GM12891 (cell line): Measurements from ENCODE around the gene DIS3L.

Experiments used
- PAX5 ChIP-seq: IDR thresholded peaks from 2 replicates; pipeline ENCODE4 v1.6.1; 2011; ENCODE audit warnings: low read length, moderate library complexity, mild to moderate bottlenecking; ENCODE audit not compliant: insufficient read depth, severe bottlenecking
- POLR2A ChIP-seq: IDR thresholded peaks from 2 replicates; pipeline ENCODE4 v1.6.1; 2011; ENCODE audit warnings: low read depth, low read length, control low read depth
- POLR2AphosphoS5 ChIP-seq: IDR thresholded peaks from 2 replicates; pipeline ENCODE4 v1.6.1; 2011; ENCODE audit warnings: low read depth, low read length, control low read depth
- POU2F2 ChIP-seq: IDR thresholded peaks from 2 replicates; pipeline ENCODE4 v1.6.1; 2011; ENCODE audit warnings: low read depth, mild to moderate bottlenecking, control low read depth, low read length, moderate library complexity
- SPI1 ChIP-seq: IDR thresholded peaks from 2 replicates; pipeline ENCODE4 v1.6.1; 2011; ENCODE audit warnings: low read depth, low read length, control low read depth
- TAF1 ChIP-seq: IDR thresholded peaks from 2 replicates; pipeline ENCODE4 v1.6.1; 2011; ENCODE audit warnings: low read depth, low read length, control low read depth

DNA sequence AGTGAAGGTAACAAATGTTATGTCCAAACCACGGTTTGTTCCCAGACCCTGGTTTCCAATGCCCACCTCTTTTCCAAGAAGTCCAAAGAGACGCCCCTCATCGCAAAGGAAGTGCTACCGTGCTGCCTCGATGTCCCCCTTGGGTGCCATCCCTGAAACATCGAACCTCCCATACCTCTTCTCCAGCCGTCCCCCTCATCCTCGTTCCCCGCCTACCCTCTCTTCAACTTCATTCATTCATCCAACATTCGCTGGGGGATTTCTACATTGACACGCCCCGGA lies 62.6 kb downstream of the DIS3L start:
- TF ChIP-seq POLR2A (no peak), TAF1 (no peak), POLR2AphosphoS5 (0 out of 2 replicates have a peak, but pooled peaks have one; percentile 3), SPI1 (no peak), PAX5 (no peak), POU2F2 (no peak)
